GM06990 (cell line): ENCODE results near the gene AXL.

Source experiments
- DNase-seq: peaks from one replicate; pipeline ENCODE4 v3.0.0-alpha.2; 2011; ENCODE audit not compliant: insufficient read length; ENCODE audit errors: extremely low read depth
- H3K27me3 ChIP-seq: replicated peaks from 2 replicates; pipeline ENCODE4 v1.6.0; 2011; ENCODE audit warnings: low read length; ENCODE audit not compliant: control insufficient read depth, insufficient read depth
- H3K36me3 ChIP-seq: 2 replicates; pipeline ENCODE4 v1.5.1; 2011; ENCODE audit warnings: low read length; ENCODE audit not compliant: control insufficient read depth, insufficient read depth
- H3K4me3 ChIP-seq: replicated peaks from 2 replicates; pipeline ENCODE4 v1.5.1; 2011; ENCODE audit warnings: low read depth, mild to moderate bottlenecking, control low read depth, low read length
- CTCF ChIP-seq: IDR thresholded peaks from 2 replicates; pipeline ENCODE4 v1.5.1; 2011; ENCODE audit warnings: low read length, control low read depth, mild to moderate bottlenecking, inconsistent platforms; ENCODE audit not compliant: insufficient read depth, poor library complexity, severe bottlenecking

The AXL gene

GRCh38 chr19:41263042-41263849 is 44.2 kb downstream of the AXL start:
- Histone ChIP-seq H3K27me3 (no peaks in the 10 kb centered on the region), H3K36me3 (peaks cover 6% of the 10 kb centered on the region), H3K4me3 (peak overlapping the region; percentile 65)
- peak; percentile 73 for DNase-seq
- TF ChIP-seq CTCF, result no peak

- H3K36me3 ChIP-seq, result peaks cover 8% of the 10 kb centered on the region
- H3K4me3 ChIP-seq, result peak within 1 kb of the TSS; percentile 99
- H3K27me3 ChIP-seq, result no peaks in the 10 kb centered on the region
- DNase-seq, result peak; percentile 100
- TF ChIP-seq CTCF, result peak; percentile 27
These were observed 45.0 kb downstream of the AXL start, which contains the start of gene HNRNPUL1 for GRCh38 chr19:41263850-41264580. HNRNPUL1 (plus strand) TSS chr19:41264372; CDS start chr19:41264504, 132 bp downstream.

- H3K4me3 ChIP-seq, result peak overlapping the region; percentile 99
- no peaks in the 10 kb centered on the region for H3K27me3 ChIP-seq
- TF ChIP-seq CTCF, result no peak
- peak; percentile 64 for DNase-seq
- H3K36me3 ChIP-seq, result peaks cover 15% of the 10 kb centered on the region
These were observed 45.8 kb downstream of the AXL start for GRCh38 chr19:41264581-41265394.

- Histone ChIP-seq H3K36me3 (peaks cover 17% of the 10 kb centered on the region), H3K4me3 (peak overlapping the region; percentile 99), H3K27me3 (no peaks in the 10 kb centered on the region)
- peak; percentile 32 for DNase-seq
- TF ChIP-seq CTCF, result no peak
These were observed 46.6 kb downstream of the AXL start for GRCh38 chr19:41265395-41266153.

- no peak for TF ChIP-seq CTCF
- no peak for DNase-seq
- peaks cover 44% of the 10 kb centered on the region for H3K36me3 ChIP-seq
- H3K27me3 ChIP-seq, result no peaks in the 10 kb centered on the region
- no peak overlapping the region for H3K4me3 ChIP-seq
These were observed 50.0 kb downstream of the AXL start for GRCh38 chr19:41269055-41269454.
